Common myeloid progenitor, CD34-positive (primary cell): ENCODE measurements around the gene GPR137B.

Experiments
- CTCF ChIA-PET: fragments of 350-600 bp; sonication (Branson Sonifier 250); formaldehyde crosslinking; loops from one replicate; lab custom pipeline; 2021; ENCODE audit warnings: antibody characterized with exemption; lab: Charles Lee
- POLR2A ChIA-PET: fragments of 350-600 bp; sonication (Branson Sonifier 250); formaldehyde crosslinking; loops from one replicate; lab custom pipeline; 2021; ENCODE audit warnings: antibody characterized with exemption; lab: Charles Lee
- DNase-seq, 3 donors: peaks; one replicate each; pipeline versions ENCODE4 v3.0.0 to v3.0.0-alpha.2; 2013
- H3K27ac ChIP-seq, 2 experiments: 1 replicate in 1 of 2; 2 replicates in 1 of 2; pipeline ENCODE4 v1.7.0; 2013; ENCODE audit warnings: inconsistent platforms in 2 of 2, low read length in 2 of 2, mild to moderate bottlenecking in 2 of 2, low read depth in 1 of 2, moderate library complexity in 1 of 2; ENCODE audit not compliant: severe bottlenecking in 2 of 2, insufficient read depth in 1 of 2, poor library complexity in 1 of 2
- H3K27me3 ChIP-seq, 5 experiments: replicated peaks in 2 of 5; 1 replicate in 3 of 5; 2 replicates in 2 of 5; pipeline versions ENCODE4 v1.6.1 to v1.7.0; 2013; ENCODE audit warnings: low read length in 4 of 5, mild to moderate bottlenecking in 2 of 5, moderate library complexity in 2 of 5, inconsistent platforms in 1 of 5; ENCODE audit not compliant: insufficient read depth in 5 of 5, control insufficient read depth in 4 of 5
- H3K36me3 ChIP-seq, 4 experiments: 1 replicate in 2 of 4; 2 replicates in 2 of 4; pipeline versions ENCODE4 v1.6.1 to v1.7.0; 2013; ENCODE audit warnings: low read length in 3 of 4, control low read depth in 1 of 4, mild to moderate bottlenecking in 1 of 4; ENCODE audit not compliant: control insufficient read depth in 4 of 4, insufficient read depth in 4 of 4
- H3K4me1 ChIP-seq, 4 experiments: 1 replicate in 3 of 4; 2 replicates in 1 of 4; pipeline versions ENCODE4 v1.6.1 to v1.7.1; 2013; ENCODE audit warnings: low read length in 3 of 4, mild to moderate bottlenecking in 3 of 4, control low read depth in 1 of 4, inconsistent platforms in 1 of 4, moderate library complexity in 1 of 4; ENCODE audit not compliant: control insufficient read depth in 4 of 4, insufficient read depth in 4 of 4; ENCODE audit errors: control extremely low read depth in 1 of 4
- H3K4me3 ChIP-seq, 7 experiments: 1 replicate in 4 of 7; 2 replicates in 3 of 7; pipeline versions ENCODE4 v1.5.1 to v1.7.0; 2013; ENCODE audit warnings: mild to moderate bottlenecking in 7 of 7, low read length in 6 of 7, moderate library complexity in 6 of 7, inconsistent platforms in 2 of 7, low read depth in 2 of 7, control low read depth in 1 of 7; ENCODE audit not compliant: insufficient read depth in 4 of 7, control insufficient read depth in 1 of 7; ENCODE audit errors: extremely low read depth in 1 of 7
- H3K9me3 ChIP-seq, 5 experiments: 1 replicate in 4 of 5; 2 replicates in 1 of 5; pipeline versions ENCODE4 v1.6.1 to v1.7.1; 2013; ENCODE audit warnings: low read length in 4 of 5, mild to moderate bottlenecking in 2 of 5, inconsistent platforms in 1 of 5, low read depth in 1 of 5, moderate library complexity in 1 of 5; ENCODE audit not compliant: control insufficient read depth in 4 of 5, insufficient read depth in 2 of 5; ENCODE audit errors: control extremely low read depth in 1 of 5
- WGBS: methylation state at CpG from one replicate; pipeline ENCODE4 v1.1.5; 2013; ENCODE audit not compliant: insufficient coverage; 5-methylcytosine and 5-hydroxymethylcytosine counted together

GPR137B gene

DNA sequence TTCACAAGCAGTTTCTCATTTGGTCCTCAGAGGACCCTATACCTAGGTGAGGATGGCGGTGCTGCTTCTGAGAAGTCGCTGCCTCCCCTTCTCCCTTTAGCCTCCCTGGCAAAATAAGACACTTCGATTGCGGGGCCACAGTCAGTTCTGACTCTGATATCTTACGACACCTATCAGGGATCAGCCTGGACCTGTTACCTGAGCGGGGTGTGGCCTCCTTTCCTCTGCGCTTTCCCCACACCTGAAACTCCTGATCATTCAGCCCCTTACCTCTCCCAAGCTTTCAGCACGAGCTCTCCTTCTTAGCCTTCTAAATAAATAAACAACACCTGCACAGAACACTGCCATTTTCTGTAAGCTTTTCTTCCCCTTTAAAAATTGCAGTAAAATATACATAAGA is 24.6 kb upstream of the GPR137B start:
- H3K36me3 ChIP-seq: no peaks in the 10 kb centered on the region
- H3K4me3 ChIP-seq: no peak overlapping the region
- H3K27ac ChIP-seq: no peak overlapping the region
- ChIA-PET CTCF (interaction anchor here (1.1 kb wide), 2 partner anchors 15 to 33 kb away, joined by 3 to 7 read pairs; no protein-coding TSS in a partner anchor), POLR2A (no interaction called here)
- WGBS: 94% methylated on average over 6 of the region's 8 CpGs
- peaks cover 0 to 5% (median 4%) of the 10 kb centered on the region in 5 experiments for H3K27me3 ChIP-seq
- H3K4me1 ChIP-seq: peaks cover 0 to 11% (median 6%) of the 10 kb centered on the region in 4 experiments
- no peak for DNase-seq
- no peaks in the 10 kb centered on the region for H3K9me3 ChIP-seq

DNA sequence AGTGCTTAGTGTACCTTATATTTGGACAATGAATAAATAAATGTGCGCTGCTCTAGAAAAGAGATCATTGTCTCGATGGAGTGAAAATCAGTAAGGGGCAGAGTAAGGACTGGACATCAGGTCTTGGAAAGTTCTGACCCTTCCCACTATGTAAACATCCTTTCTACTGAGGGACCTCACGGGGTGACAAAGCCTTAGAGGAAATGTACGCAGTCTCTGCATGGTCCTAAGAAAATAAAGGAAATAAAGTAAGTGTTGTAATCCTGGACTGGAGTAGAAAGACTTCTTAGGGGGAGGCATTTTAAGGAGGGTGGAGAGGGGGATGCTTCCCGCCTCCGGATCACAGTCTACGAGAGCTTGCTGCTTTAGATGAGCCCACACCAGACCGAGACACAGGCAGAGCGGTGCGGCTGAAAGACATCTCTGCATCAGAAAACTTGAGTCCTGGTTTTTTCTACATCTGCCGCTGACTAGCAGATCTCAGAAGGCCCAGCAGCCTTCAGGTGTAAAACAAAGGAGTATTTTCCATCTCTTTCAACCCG is 22.3 kb upstream of the GPR137B start:
- Histone ChIP-seq H3K4me3 (peak overlapping the region in 2 of 7 experiments; percentile 4 to 72), H3K4me1 (peaks cover 0 to 11% (median 6%) of the 10 kb centered on the region in 4 experiments), H3K9me3 (no peaks in the 10 kb centered on the region), H3K36me3 (no peaks in the 10 kb centered on the region), H3K27me3 (peaks cover 0 to 10% (median 5%) of the 10 kb centered on the region in 5 experiments), H3K27ac (no peak overlapping the region)
- WGBS: 92% methylated on average over 9 of the region's 12 CpGs
- ChIA-PET CTCF (no interaction called here), POLR2A (no interaction called here)
- DNase-seq: no peak

GRCh38 chr1:236120721-236121153 is 21.6 kb upstream of the GPR137B start:
- 0% methylated on average over 4 of the region's 10 CpGs for WGBS
- POLR2A ChIA-PET: no interaction called here
- peak overlapping the region in 5 of 7 experiments; percentile 6 to 72 (median 60) for H3K4me3 ChIP-seq

DNA sequence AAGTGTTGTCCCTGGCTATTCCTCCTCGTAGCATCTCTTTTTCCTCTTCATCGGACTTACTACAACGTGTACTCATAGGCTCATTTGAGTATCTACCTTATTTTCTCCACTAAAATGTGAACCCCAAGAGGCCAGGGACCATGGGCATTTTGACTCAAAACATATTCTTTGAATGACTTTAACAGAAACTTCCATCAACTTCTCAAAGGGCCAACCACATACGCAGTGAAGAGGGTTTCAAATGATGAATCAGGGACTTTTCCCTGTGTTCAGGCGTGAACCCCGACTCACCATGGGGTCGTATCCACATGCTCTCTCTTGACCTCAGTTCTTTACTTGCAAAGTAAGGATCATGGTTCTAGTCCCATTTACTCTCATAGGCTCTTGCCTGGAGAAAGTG is 20.2 kb upstream of the GPR137B start:
- no peak overlapping the region for H3K4me3 ChIP-seq
- WGBS: 98% methylated on average over 7 of the region's 7 CpGs
- POLR2A ChIA-PET: no interaction called here
- DNase-seq: no peak
- H3K36me3 ChIP-seq: no peaks in the 10 kb centered on the region
- no peaks in the 10 kb centered on the region for H3K9me3 ChIP-seq
- no peak overlapping the region for H3K27ac ChIP-seq
- peaks cover 0 to 12% (median 5%) of the 10 kb centered on the region in 5 experiments for H3K27me3 ChIP-seq
- CTCF ChIA-PET: interaction anchor here (1.5 to 3.8 kb wide), 2 partner anchors 9 to 377 kb away, joined by 3 to 14 read pairs; no protein-coding TSS in a partner anchor
- peaks cover 0 to 11% (median 6%) of the 10 kb centered on the region in 4 experiments for H3K4me1 ChIP-seq

More at GRCh38 chr1:236120721-236121153, 21.6 kb upstream of the GPR137B start:
- no peaks in the 10 kb centered on the region for H3K36me3 ChIP-seq
- DNase-seq: peak; percentile 33 to 69 (median 62)
- H3K9me3 ChIP-seq: no peaks in the 10 kb centered on the region
- peaks cover 0 to 10% (median 5%) of the 10 kb centered on the region in 5 experiments for H3K27me3 ChIP-seq
- peaks cover 0 to 11% (median 6%) of the 10 kb centered on the region in 4 experiments for H3K4me1 ChIP-seq
- no peak overlapping the region for H3K27ac ChIP-seq
- CTCF ChIA-PET: interaction anchor here (1.5 kb wide), 1 partner anchor 378 kb away, joined by 3 read pairs; no protein-coding TSS in a partner anchor

DNA sequence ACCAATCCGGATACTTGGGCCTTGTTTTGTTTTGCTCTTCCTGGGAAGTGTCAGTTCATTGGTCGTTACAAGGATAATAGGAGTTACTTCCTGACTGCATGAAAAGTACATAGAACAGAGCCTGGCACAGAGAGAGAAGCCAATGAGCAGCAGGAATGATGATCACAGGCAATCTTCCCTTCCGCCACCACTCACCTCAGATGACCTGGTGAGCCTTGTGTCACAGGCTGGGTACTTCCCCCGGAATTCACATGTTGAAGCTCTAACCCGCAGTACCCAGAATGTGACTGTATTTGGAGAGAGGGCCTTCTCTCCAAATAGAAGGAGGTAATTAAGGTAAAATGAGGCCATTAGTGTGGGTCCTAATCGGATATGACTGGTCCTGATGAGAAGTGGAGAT is 18.8 kb upstream of the GPR137B start:
- H3K36me3 ChIP-seq: no peaks in the 10 kb centered on the region
- CTCF ChIA-PET: interaction anchor here (3.8 kb wide), 1 partner anchor 10 kb away, joined by 14 read pairs; no protein-coding TSS in a partner anchor
- DNase-seq: no peak
- peaks cover 0 to 12% (median 4%) of the 10 kb centered on the region in 5 experiments for H3K27me3 ChIP-seq
- POLR2A ChIA-PET: no interaction called here
- no peak overlapping the region for H3K27ac ChIP-seq
- no peak overlapping the region for H3K4me3 ChIP-seq
- H3K9me3 ChIP-seq: no peaks in the 10 kb centered on the region
- WGBS: 98% methylated on average over 5 of the region's 6 CpGs
- H3K4me1 ChIP-seq: peaks cover 0 to 11% (median 6%) of the 10 kb centered on the region in 4 experiments

DNA sequence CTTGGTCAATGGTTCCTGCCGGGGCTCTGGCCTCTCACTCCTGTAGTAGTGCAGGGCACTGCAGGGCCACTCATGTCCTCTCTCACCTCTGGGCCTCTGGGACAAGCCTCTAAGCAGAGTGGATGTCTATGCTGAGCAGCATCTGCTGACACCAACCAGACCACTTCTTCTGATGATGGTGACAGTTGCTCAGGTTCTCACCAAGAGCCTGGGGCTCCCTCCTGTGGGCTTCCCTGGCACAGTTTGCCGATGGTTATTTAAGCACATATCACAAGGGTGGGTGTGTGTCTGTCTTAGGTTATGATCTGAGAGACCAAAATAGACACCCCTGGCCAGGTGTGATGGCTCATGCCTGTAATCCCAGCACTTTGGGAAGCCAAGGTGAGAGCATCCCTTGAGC is 17.4 kb upstream of the GPR137B start:
- DNase-seq: peak; percentile 29 to 55 (median 51)
- H3K27ac ChIP-seq: no peak overlapping the region
- ChIA-PET CTCF (interaction anchor here (1.0 to 3.8 kb wide), 2 partner anchors 12 to 18 kb away, joined by 3 to 14 read pairs; no protein-coding TSS in a partner anchor), POLR2A (no interaction called here)
- H3K36me3 ChIP-seq: no peaks in the 10 kb centered on the region
- H3K4me1 ChIP-seq: peaks cover 0 to 11% (median 6%) of the 10 kb centered on the region in 4 experiments
- no peaks in the 10 kb centered on the region for H3K9me3 ChIP-seq
- H3K27me3 ChIP-seq: peaks cover 0 to 10% (median 3%) of the 10 kb centered on the region in 5 experiments
- 100% methylated on average over 2 of the region's 2 CpGs for WGBS
- H3K4me3 ChIP-seq: no peak overlapping the region

DNA sequence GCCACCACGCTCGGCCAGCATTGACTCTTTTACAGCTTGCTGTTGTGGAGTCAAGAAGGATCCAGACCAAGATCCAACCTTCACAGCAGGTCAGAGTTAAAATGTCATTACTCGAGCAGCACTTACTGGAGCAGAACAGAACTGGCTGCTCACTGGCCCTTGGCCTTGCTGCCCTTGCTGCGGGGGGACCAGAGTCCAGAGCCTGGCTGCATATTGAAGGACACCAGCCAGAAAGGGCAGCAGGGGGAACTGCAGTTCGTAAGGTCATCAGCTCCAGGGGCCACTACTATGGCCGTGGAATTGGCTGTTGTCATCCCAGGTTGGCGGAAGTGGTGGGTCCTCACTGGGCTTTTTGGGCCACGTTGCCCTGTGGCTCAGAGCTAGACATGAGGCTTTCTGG is 15.3 kb upstream of the GPR137B start:
- WGBS: 96% methylated on average over 8 of the region's 8 CpGs
- H3K27ac ChIP-seq: no peak overlapping the region
- ChIA-PET POLR2A (no interaction called here), CTCF (interaction anchor here (1.6 to 2.3 kb wide), 2 partner anchors 10 to 14 kb away, joined by 4 to 8 read pairs; no protein-coding TSS in a partner anchor)
- H3K4me1 ChIP-seq: no peaks in the 10 kb centered on the region
- peaks cover 0 to 11% (median 0%) of the 10 kb centered on the region in 5 experiments for H3K27me3 ChIP-seq
- DNase-seq: no peak
- no peak overlapping the region for H3K4me3 ChIP-seq
- H3K36me3 ChIP-seq: no peaks in the 10 kb centered on the region
- no peaks in the 10 kb centered on the region for H3K9me3 ChIP-seq
